Esophagus muscularis mucosa (tissue), 4 donors: ENCODE results near the gene ABI3. TPM values are rescaled to one million over a fixed set of nuclear protein-coding genes. Genes with fewer than 3 reads are reported as not detected.

Experiments used
- DNase-seq: peaks from one replicate; pipeline ENCODE4 v3.0.0-alpha.2; 2017; ENCODE audit errors: extremely low spot score
- H3K27ac ChIP-seq, 4 donors: fragments of 200-600 bp; sonication (generic); replicated peaks in 1 of 4; 1 replicate in 3 of 4; 2 replicates in 1 of 4; pipeline ENCODE4 v1.5.1; 2016 to 2019; ENCODE audit warnings: mild to moderate bottlenecking in 1 of 4
- H3K27me3 ChIP-seq, 4 donors: fragments of 200-600 bp; sonication (generic); one replicate each; pipeline versions ENCODE4 v1.5.1 to v1.6.0; 2016 to 2019
- H3K36me3 ChIP-seq, 4 donors: fragments of 200-600 bp; sonication (generic); one replicate each; pipeline ENCODE4 v1.5.1; 2016 to 2019
- H3K4me1 ChIP-seq, 4 donors: fragments of 200-600 bp; sonication (generic); one replicate each; pipeline ENCODE4 v1.5.1; 2016 to 2019
- H3K4me3 ChIP-seq, 4 donors: fragments of 200-600 bp; sonication (generic); 1 replicate in 2 of 4; 2 replicates in 2 of 4; pipeline ENCODE4 v1.5.1; 2016 to 2019; ENCODE audit warnings: mild to moderate bottlenecking in 4 of 4, moderate library complexity in 1 of 4
- H3K9me3 ChIP-seq, 4 donors: fragments of 200-600 bp; sonication (generic); 1 replicate in 3 of 4; 2 replicates in 1 of 4; pipeline ENCODE4 v1.5.1; 2016 to 2019
- EP300 ChIP-seq: sonication (generic); formaldehyde crosslinking; IDR thresholded peaks from one replicate; pipeline ENCODE4 v1.6.1; 2017; ENCODE audit warnings: antibody characterized with exemption
- POLR2A ChIP-seq: fragments of 450-650 bp; IDR thresholded peaks from one replicate; pipeline ENCODE4 v1.6.1; 2017; ENCODE audit warnings: antibody characterized with exemption, moderate library complexity, mild to moderate bottlenecking, low read depth
- POLR2AphosphoS5 ChIP-seq, 2 donors: sonication (generic); formaldehyde crosslinking; IDR thresholded peaks; one replicate each; pipeline ENCODE4 v1.6.1; 2017; ENCODE audit warnings: antibody characterized with exemption in 2 of 2
- WGBS: methylation state at CpG from one replicate; pipeline ENCODE4 v1.1.5; 2018; 5-methylcytosine and 5-hydroxymethylcytosine counted together
- intact Hi-C: fragments of 100-400 bp; cut with DNase I; formaldehyde crosslinking; loops from one replicate; pipeline ENCODE4 v1.15.1; 2023
- total RNA-seq, 4 donors: library from RNA; depleted of rRNA; stranded (reverse); fragments of >200 nt; gene quantifications; one replicate each; pipeline versions ENCODE4 v1.1.0 to v1.2.1, GENCODE V29; 2016
- TF ChIP-seq, protein P1 (sequence below), 3 experiments: fragments of 200-600 bp in 2 of 3; fragments of 450-650 bp in 1 of 3; sonication (generic) in 2 of 3; IDR thresholded peaks; one replicate each; pipeline ENCODE4 v1.5.1; 2017 to 2019; ENCODE audit warnings: antibody characterized with exemption in 3 of 3, mild to moderate bottlenecking in 2 of 3, moderate library complexity in 1 of 3

ABI3 gene
- total RNA-seq, 4 donors from 2014 or later: 3.3 to 8.9 (median 6.3) TPM

DNA sequence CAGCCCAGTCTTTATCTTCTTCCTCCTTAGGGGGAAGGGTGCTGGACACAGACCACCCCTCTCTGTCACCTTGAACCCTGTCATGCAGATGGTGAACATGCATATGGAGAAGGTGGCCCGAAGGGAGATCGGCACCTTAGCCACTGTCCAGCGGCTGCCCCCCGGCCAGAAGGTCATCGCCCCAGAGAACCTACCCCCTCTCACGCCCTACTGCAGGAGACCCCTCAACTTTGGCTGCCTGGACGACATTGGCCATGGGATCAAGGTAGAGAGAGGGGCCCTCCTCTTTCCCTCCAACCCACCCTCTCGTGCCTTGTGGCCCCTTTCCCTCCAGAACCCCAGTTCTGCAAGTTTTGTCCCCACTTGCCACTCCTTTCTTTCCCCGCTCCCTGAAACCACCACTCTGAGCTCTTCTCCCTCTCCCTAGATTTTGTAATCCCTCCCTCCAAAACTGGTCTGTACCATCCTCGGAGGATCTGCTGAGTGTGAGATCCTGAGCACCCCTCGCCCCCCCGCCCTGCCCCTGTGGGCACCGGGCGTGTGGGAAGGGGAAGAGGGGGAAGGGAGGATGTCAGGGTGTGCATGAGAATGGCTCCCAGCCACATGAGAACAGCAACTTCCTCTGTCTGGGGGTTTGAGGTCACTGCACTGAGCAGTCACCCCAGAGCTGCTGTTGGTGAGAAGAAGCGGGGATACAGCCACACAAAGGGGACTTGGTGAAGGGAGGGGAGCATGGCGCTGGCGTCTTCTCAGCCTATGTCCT, 7.3 kb downstream of the ABI3 start:
- H3K9me3 ChIP-seq: no peaks in the 10 kb centered on the region
- peaks cover 0 to 52% (median 5%) of the 10 kb centered on the region in 4 donors for H3K27me3 ChIP-seq
- WGBS: 70% methylated on average over 17 of the region's 17 CpGs
- H3K36me3 ChIP-seq: peaks cover 0 to 33% (median 2%) of the 10 kb centered on the region in 4 donors
- DNase-seq: no peak
- TF ChIP-seq EP300 (no peak), POLR2AphosphoS5 (IDR thresholded peaks at IDR 0.05) (peak; percentile 30)
- H3K4me3 ChIP-seq: no peak overlapping the region
- H3K4me1 ChIP-seq: peaks cover 22 to 50% (median 40%) of the 10 kb centered on the region in 4 donors
- intact Hi-C loops: no loop called here
- H3K27ac ChIP-seq: peak overlapping the region in 2 of 4 donors; percentile 12 to 44

DNA sequence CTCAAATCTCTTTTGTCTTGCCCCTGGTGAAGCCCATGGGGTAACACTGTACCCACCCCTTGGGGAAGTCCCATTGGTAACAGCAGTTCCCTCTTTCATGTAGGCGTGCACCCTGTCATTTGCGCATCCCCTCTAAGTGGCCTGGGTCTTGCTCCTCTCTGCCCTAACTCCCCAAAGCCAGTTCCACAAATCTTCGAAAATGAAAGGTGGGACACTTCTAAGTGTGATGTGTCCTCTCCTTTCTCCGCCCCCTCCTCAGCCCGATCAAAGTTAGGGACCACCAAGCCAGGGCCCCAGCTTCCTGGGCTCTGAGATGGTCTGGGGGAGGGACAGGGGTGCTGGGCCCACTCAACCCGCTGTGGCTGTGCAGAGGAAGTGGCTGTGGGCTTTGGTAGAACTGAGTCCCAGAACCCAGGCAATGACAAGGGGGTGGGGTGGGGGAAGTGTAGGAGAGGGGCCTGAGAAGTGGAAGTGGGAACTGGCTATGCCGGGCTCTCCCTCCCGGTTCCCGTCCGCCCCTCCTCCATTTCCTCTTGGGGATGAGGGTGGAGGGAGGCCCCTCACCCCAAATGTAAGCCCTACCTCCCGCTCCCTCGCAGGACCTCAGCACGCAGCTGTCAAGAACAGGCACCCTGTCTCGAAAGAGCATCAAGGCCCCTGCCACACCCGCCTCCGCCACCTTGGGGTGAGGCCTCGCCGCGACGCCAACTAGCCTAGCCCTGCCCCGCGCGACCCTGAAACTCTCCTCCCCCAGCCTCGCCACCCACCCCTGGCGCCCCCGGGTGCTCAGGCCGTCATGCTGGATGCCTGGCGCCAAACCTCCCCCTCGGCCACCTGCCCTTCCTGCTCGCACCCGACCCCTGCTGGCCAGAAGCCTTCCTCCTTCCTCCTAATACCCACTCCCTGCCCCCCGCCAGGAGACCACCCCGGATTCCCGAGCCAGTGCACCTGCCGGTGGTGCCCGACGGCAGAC, 8.7 kb downstream of the ABI3 start:
- TF ChIP-seq POLR2A (no peak), POLR2AphosphoS5 (IDR thresholded peaks at IDR 0.05) (no peak), EP300 (no peak)
- TF ChIP-seq, protein P1, sequence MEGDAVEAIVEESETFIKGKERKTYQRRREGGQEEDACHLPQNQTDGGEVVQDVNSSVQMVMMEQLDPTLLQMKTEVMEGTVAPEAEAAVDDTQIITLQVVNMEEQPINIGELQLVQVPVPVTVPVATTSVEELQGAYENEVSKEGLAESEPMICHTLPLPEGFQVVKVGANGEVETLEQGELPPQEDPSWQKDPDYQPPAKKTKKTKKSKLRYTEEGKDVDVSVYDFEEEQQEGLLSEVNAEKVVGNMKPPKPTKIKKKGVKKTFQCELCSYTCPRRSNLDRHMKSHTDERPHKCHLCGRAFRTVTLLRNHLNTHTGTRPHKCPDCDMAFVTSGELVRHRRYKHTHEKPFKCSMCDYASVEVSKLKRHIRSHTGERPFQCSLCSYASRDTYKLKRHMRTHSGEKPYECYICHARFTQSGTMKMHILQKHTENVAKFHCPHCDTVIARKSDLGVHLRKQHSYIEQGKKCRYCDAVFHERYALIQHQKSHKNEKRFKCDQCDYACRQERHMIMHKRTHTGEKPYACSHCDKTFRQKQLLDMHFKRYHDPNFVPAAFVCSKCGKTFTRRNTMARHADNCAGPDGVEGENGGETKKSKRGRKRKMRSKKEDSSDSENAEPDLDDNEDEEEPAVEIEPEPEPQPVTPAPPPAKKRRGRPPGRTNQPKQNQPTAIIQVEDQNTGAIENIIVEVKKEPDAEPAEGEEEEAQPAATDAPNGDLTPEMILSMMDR (IDR thresholded peaks at IDR 0.05): no peak
- peak overlapping the region in 1 of 4 donors; percentile 12 for H3K4me3 ChIP-seq
- no peak for DNase-seq
- peaks cover 0 to 35% (median 2%) of the 10 kb centered on the region in 4 donors for H3K36me3 ChIP-seq
- WGBS: 40% methylated on average over 32 of the region's 37 CpGs
- intact Hi-C loops: no loop called here
- no peaks in the 10 kb centered on the region for H3K9me3 ChIP-seq
- peak overlapping the region in 1 of 4 donors; percentile 14 for H3K27ac ChIP-seq
- H3K27me3 ChIP-seq: peaks cover 0 to 66% (median 12%) of the 10 kb centered on the region in 4 donors
- H3K4me1 ChIP-seq: peaks cover 35 to 51% (median 44%) of the 10 kb centered on the region in 4 donors

GRCh38 chr17:49219987-49220386, 9.5 kb downstream of the ABI3 start:
- peaks cover 0 to 35% (median 2%) of the 10 kb centered on the region in 4 donors for H3K36me3 ChIP-seq
- peaks cover 0 to 73% (median 20%) of the 10 kb centered on the region in 4 donors for H3K27me3 ChIP-seq
- H3K4me3 ChIP-seq: no peak overlapping the region
- intact Hi-C loops: loop anchor here (5.0 kb wide), 1 partner anchor 72 kb away; no protein-coding TSS in a partner anchor
- H3K9me3 ChIP-seq: no peaks in the 10 kb centered on the region
- H3K27ac ChIP-seq: no peak overlapping the region
- no peak for DNase-seq
- peaks cover 36 to 52% (median 46%) of the 10 kb centered on the region in 4 donors for H3K4me1 ChIP-seq
- no peak for TF ChIP-seq POLR2A
- TF ChIP-seq POLR2AphosphoS5 (IDR thresholded peaks at IDR 0.05): no peak
- TF ChIP-seq, protein P1 (IDR thresholded peaks at IDR 0.05): no peak
- 67% methylated on average over 12 of the region's 15 CpGs for WGBS

DNA sequence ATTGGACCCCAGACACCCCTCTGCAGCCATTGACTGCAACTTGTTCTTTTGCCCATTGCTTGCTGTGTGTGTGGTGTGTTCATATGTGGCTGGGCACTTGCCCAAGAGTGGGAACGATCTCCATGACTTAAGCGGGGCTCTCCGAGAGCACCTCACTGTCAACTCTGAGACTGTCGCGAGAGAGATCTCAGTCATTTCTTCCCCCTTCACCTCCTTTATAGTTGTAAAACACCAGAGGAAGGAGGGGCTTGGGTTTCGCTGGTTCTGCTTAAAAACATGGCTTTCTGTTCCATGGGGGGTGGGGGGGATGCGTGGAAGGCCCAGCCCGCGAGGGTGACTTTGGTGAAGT, 12.6 kb downstream of the ABI3 start:
- Histone ChIP-seq H3K4me3 (peak overlapping the region in 1 of 4 donors; percentile 33), H3K4me1 (peaks cover 20 to 32% (median 26%) of the 10 kb centered on the region in 4 donors), H3K36me3 (peaks cover 0 to 31% (median 2%) of the 10 kb centered on the region in 4 donors), H3K9me3 (no peaks in the 10 kb centered on the region), H3K27me3 (peaks cover 0 to 92% (median 26%) of the 10 kb centered on the region in 4 donors), H3K27ac (no peak overlapping the region)
- WGBS: 25% methylated on average over 9 of the region's 9 CpGs
- intact Hi-C loops: loop anchor here (5.0 kb wide), 1 partner anchor 69 kb away; no protein-coding TSS in a partner anchor
- DNase-seq: no peak
- no peak for TF ChIP-seq POLR2A

- no peak for DNase-seq
- WGBS: 9% methylated on average over 31 of the region's 31 CpGs
- TF ChIP-seq POLR2AphosphoS5 (IDR thresholded peaks at IDR 0.05) (no peak), POLR2A (no peak), EP300 (no peak)
- TF ChIP-seq, protein P1 (IDR thresholded peaks at IDR 0.05): peak; percentile 62 to 83 (median 69)
Measured at GRCh38 chr17:49223517-49224197, 13.2 kb downstream of the ABI3 start.

More at GRCh38 chr17:49223517-49224197, 13.2 kb downstream of the ABI3 start:
- H3K27ac ChIP-seq: no peak overlapping the region
- H3K9me3 ChIP-seq: no peaks in the 10 kb centered on the region
- intact Hi-C loops: loop anchor here (5.0 kb wide), 1 partner anchor 69 kb away; no protein-coding TSS in a partner anchor
- H3K4me3 ChIP-seq: peak overlapping the region; percentile 26 to 43 (median 30)
- peaks cover 0 to 91% (median 26%) of the 10 kb centered on the region in 4 donors for H3K27me3 ChIP-seq
- peaks cover 0 to 30% (median 2%) of the 10 kb centered on the region in 4 donors for H3K36me3 ChIP-seq
- H3K4me1 ChIP-seq: peaks cover 18 to 32% (median 25%) of the 10 kb centered on the region in 4 donors
